GM21360 (cell line): ENCODE results near the gene TMEM178A.
"Not testable (repeated sequence)": the region's sequence is repeated elsewhere in the genome, so short reads cannot be mapped to it uniquely, and the experiment has no call there.

Experiments
- ATAC-seq: cut with Tn5 transposase; IDR thresholded peaks from one replicate; pipeline ENCODE4 v1.9.1; 2021; ENCODE audit warnings: mild to moderate bottlenecking, moderate library complexity; ENCODE audit not compliant: unreplicated experiment

TMEM178A gene

GRCh38 chr2:39665811-39666490 lies at the start of gene TMEM178A:
Gene TMEM178A, plus strand, starts transcription at chr2:39665917. Its CDS starts 58 bp downstream, at chr2:39665975.
- ATAC-seq = no peak

GRCh38 chr2:39618236-39618635 lies 47.5 kb upstream of the TMEM178A start:
- ATAC-seq = no peak

GRCh38 chr2:39618736-39619135 lies 47.0 kb upstream of the TMEM178A start:
- ATAC-seq = no peak

- ATAC-seq = no peak
Measured at GRCh38 chr2:39620067-39620466, 45.6 kb upstream of the TMEM178A start.

DNA sequence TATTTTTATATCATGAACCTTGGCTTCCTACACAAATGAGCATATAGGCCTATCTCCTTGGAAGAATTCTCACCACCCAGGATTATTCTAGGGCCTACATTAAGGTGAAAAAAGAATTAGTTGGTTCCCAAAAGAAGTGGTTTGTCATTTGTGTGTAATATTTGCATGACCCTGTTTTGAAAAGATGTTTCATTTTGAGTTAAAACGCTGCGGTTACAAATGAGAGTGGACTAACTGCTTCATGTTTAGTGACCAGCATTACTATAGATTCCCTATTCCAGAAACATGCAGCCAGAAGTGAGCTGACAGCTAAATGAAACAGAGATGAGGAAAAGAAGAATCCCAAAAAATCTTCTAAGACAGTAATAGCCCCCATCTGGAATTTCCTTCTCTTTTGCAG lies 44.1 kb upstream of the TMEM178A start:
- no peak for ATAC-seq

DNA sequence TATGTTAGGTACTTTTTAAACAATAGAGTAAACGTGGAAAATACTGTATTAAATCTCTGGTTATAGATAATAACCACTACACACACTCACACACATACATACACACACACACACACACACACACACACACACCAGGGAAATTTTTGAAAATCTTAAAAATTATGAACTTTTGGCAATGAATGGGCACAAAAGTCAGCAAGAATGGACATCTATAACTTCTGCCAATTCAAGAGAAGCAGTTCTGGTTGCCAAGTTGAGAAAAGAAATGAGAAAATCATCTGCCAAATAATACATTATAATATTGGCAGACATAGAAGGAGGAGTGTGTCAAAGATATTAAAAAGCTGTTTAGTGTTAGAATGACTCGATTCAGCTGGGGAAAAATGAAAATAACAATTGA lies 42.9 kb upstream of the TMEM178A start:
- no peak for ATAC-seq

GRCh38 chr2:39623917-39624316 lies 41.8 kb upstream of the TMEM178A start:
- ATAC-seq = no peak

DNA sequence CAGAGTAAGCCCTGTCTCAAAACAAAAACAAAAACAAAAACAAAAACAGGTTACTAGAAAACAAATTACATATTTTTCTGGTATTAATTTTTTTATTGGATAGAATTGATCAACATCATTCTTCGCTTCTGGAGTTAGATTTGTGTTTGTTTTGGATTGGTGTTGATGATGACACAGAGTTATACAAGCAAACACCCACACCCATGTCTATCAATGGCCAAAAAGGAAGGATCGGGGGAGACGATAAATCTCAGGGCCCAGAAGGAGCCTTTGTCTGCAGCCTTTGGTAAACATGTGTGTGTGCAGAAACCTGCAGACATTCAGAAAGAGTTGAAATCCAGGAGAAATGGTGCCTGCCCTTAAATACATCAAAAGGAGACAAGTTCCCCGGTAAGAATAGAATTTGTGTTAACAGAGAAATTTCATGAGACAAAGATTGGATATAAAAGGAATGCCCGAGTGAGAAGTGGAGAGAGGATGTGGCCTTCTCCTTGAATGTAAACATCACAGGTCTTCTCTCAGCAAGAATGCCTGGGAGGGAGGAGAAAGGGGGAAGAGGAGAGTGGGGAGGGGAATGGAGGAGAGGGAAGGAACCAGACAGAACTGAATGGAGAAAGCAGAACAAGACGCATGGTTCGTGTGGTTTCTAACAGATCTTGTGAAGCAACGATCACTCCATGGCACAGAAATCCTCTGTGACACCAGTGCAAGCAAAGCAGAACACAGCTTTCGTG lies 40.4 kb upstream of the TMEM178A start:
- no peak for ATAC-seq

- ATAC-seq = no peak
Measured at GRCh38 chr2:39625927-39626270, 39.8 kb upstream of the TMEM178A start.

GRCh38 chr2:39628346-39628745 lies 37.4 kb upstream of the TMEM178A start:
- ATAC-seq = not testable (repeated sequence)

GRCh38 chr2:39629646-39630045 lies 36.1 kb upstream of the TMEM178A start:
- ATAC-seq = no peak

GRCh38 chr2:39631256-39631655 lies 34.5 kb upstream of the TMEM178A start:
- no peak for ATAC-seq

GRCh38 chr2:39631718-39632117 lies 34.0 kb upstream of the TMEM178A start:
- ATAC-seq = no peak

DNA sequence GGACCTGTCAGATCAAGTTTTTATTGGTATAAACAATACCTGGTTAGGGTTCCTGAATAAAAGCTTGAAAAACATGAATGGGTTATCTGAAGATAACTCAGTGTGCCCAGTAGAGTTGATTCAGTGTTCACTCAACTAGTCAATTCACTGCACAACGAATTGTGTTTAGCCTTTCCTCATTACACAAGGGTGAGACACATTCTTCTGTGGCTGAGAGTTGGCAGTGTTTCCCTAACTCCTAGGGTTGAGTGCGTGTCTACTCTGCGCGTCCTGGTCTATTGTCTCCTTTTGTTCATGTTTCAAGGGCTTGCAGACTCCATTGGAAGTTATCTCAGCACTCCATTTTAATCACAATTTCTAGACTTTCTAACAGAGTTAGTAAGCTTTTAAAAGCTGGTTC lies 32.8 kb upstream of the TMEM178A start:
- no peak for ATAC-seq

- no peak for ATAC-seq
Measured at GRCh38 chr2:39636306-39636705, 29.4 kb upstream of the TMEM178A start.

DNA sequence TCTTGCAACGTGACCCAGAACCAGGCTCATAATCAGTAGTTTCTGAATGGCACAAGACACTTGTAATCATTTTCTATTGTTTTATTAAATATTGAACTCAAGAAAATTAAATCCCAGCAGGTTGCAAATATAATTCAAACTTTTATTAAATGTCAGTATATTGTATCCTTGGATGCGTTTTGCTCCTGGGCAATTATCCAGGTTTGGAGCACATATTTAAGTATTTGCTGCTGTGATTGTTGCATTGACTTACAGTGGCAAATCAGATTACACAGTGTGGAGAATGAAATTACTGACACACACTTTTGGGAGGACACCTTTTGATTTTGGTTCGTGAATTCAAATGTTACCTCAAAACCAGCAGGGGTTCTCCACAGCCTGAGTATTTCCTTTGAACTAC lies 27.1 kb upstream of the TMEM178A start:
- no peak for ATAC-seq

- no peak for ATAC-seq
Measured at GRCh38 chr2:39640107-39640506, 25.6 kb upstream of the TMEM178A start.

DNA sequence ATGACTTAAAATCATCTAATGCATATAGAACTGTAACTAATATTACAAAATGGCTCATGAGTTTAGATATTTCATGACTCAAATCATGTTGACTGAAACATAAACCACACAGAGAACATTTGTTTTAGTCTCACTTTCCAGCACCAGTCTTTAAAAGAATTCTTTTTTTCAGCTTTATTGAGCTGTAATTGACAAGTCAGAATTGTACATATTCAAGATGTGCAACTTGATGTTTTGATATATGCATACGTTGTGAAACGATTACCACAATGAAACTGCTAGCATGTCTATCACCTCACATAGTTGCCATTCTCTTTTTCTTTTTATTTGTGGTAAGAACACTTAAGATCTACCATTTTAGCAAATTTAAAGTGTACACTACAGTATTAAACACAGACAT lies 25.0 kb upstream of the TMEM178A start:
- ATAC-seq = no peak

GRCh38 chr2:39641635-39642034 lies 24.1 kb upstream of the TMEM178A start:
- ATAC-seq = no peak

- ATAC-seq = no peak
Measured at GRCh38 chr2:39642051-39642718, 23.5 kb upstream of the TMEM178A start.

GRCh38 chr2:39645826-39646225 lies 19.9 kb upstream of the TMEM178A start:
- ATAC-seq = no peak

GRCh38 chr2:39646267-39646666 lies 19.4 kb upstream of the TMEM178A start:
- no peak for ATAC-seq
